ENCODE measurements around the gene PLA2G2F. TPM values are rescaled to one million over a fixed set of nuclear protein-coding genes. Genes with fewer than 3 reads are reported as not detected.

The PLA2G2F gene
- total and polyA plus RNA-seq, 9 of the 15 experiments (the other 6 are each of a cell fraction or from before 2014, with no cell fraction given), result not detected

DNA sequence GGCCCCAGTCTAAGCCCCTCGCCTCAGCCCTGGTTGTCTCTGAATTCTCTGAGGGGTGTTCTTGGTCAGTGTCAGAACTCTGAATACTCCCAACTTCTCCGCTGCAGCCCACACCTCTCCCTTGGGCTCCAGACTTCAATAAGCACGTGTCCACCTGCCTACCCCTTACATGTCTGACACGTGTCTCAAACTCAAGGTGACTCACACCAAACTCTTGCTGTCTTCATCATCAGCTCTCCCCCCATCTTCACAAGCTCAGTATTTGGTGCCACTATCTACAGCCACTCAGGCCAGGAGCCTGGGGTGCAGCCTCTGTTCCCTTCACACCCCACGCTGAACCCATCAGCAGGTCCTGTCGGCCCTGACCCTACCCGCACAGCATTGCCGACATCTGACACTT lies 28.0 kb downstream of the PLA2G2F start:
- ATAC-seq (no peak), FAIRE-seq (peak; percentile 29), DNase-seq (ENCODE audit: extremely low read depth in 1 of 4, low spot score in 3 of 4) (no peak)
- Histone ChIP-seq H3K9me1 (ENCODE audit: control insufficient read depth, insufficient read depth, low read length) (no peaks in the 10 kb centered on the region), H3K27me3 (ENCODE audit: control insufficient read depth in 2 of 2, insufficient read depth in 2 of 2, low read length in 2 of 2) (peaks cover 0 to 19% of the 10 kb centered on the region in 2 experiments; a peak in 3 of 5 replicates), H3K4me1 (replicated peaks in 1 of 2; ENCODE audit: control insufficient read depth in 2 of 2, insufficient read depth in 2 of 2, low read length in 2 of 2) (peaks cover 4 to 19% of the 10 kb centered on the region in 2 experiments; a peak in 4 of 5 replicates), H3K9me3 (replicated peaks; ENCODE audit: control insufficient read depth, insufficient read depth, low read depth, low read length) (peaks cover 1% of the 10 kb centered on the region; the same call in 1 of the 2 replicates), H3K9ac (ENCODE audit: insufficient read depth in 1 of 2, low read depth in 2 of 2, low read length in 2 of 2) (no peak overlapping the region; a peak in 1 of 4 replicates), H3K27ac (ENCODE audit: extremely low read depth, low read depth, low read length) (no peak overlapping the region), H3K4me2 (ENCODE audit: insufficient read depth, low read length) (no peak overlapping the region), H4K20me1 (replicated peaks; ENCODE audit: control insufficient read depth, insufficient read depth, low read length) (no peaks in the 10 kb centered on the region), H3K4me3 (no peak overlapping the region), H2AFZ (ENCODE audit: low read depth, low read length) (peak overlapping the region; percentile 38; the same call in 1 of the 2 replicates), H3K79me2 (ENCODE audit: control insufficient read depth, insufficient read depth, low read length) (no peaks in the 10 kb centered on the region), H3K36me3 (ENCODE audit: control insufficient read depth, insufficient read depth, low read length) (no peaks in the 10 kb centered on the region)
- CTCF ChIA-PET (ENCODE audit: low intra/inter-chr PET ratio), result no interaction called here
- no TSS peak for BruUV-seq (replicated peaks)
- POLR2A ChIA-PET, result no interaction called here
- in situ Hi-C loops (cut with MboI), result no loop called here
- 40% methylated on average over 8 of the region's 8 CpGs for WGBS (ENCODE audit: insufficient coverage, low coverage, missing lambda C conversion rate)
- intact Hi-C loops (cut with micrococcal nuclease), result loop anchor here (5.0 kb wide), 2 partner anchors 265 to 325 kb away; no protein-coding TSS in a partner anchor
- 0 out of 2 replicates have a peak, but pooled peaks have one; percentile 14 for TF ChIP-seq JUND (IDR thresholded peaks at IDR 0.05; ENCODE audit: borderline replicate concordance, low read depth, low read length)
- no peak for TF ChIP-seq JUND (tag; IDR thresholded peaks at IDR 0.05; ENCODE audit: borderline replicate concordance, low read depth, low read length)
- no peak for TF ChIP-seq MED1 (CRISPR knock-in tag; IDR thresholded peaks at IDR 0.05; ENCODE audit: borderline replicate concordance)
- TF ChIP-seq FOSL1 (tag; conservative IDR thresholded peaks at IDR 0.05), result peak; percentile 72
- no peak for TF ChIP-seq HINFP (tag; conservative IDR thresholded peaks at IDR 0.05; ENCODE audit: low read depth)
- TF ChIP-seq, protein P1, sequence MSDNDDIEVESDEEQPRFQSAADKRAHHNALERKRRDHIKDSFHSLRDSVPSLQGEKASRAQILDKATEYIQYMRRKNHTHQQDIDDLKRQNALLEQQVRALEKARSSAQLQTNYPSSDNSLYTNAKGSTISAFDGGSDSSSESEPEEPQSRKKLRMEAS (CRISPR knock-in tag; IDR thresholded peaks at IDR 0.05), result peak; percentile 36; the same call in 1 of the 2 replicates
- peak; percentile 40; the same call in 1 of the 2 replicates for TF ChIP-seq BHLHE40 (IDR thresholded peaks at IDR 0.05; ENCODE audit: low read length)
- peak; percentile 56 for TF ChIP-seq ATF3 (IDR thresholded peaks at IDR 0.05)
- no peak for TF ChIP-seq ATF3 (CRISPR knock-in tag; conservative IDR thresholded peaks at IDR 0.05)

Measured in K562 (cell line).